NCI-H1092 (cell line): Measurements from ENCODE around the gene PABPN1L.

ENCODE experiments used
- DNase-seq: peaks from one replicate; lab custom pipeline; 2025; lab: John Stamatoyannopoulos, UW

PABPN1L gene

DNA sequence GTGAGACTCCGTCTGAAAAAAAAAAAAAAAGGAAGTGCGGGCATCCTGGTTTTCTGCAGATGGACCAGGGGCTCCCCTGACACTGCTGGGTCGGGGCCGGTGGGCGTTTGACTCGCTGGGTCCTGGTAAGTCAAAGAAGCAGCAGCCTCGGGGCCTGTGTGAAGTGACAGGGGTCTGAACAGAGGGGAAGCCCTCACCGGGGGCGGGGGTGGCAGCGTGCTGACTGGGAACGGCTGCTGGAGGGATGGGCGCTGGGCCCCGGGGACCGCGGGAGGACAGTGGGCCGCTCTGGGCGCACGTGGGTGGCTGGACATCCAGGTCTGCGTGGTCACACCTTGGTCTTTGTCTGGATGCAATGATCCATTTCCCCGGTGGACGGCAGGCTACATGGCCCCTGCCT, 17.9 kb downstream of the PABPN1L start:
- DNase-seq: no peak

DNA sequence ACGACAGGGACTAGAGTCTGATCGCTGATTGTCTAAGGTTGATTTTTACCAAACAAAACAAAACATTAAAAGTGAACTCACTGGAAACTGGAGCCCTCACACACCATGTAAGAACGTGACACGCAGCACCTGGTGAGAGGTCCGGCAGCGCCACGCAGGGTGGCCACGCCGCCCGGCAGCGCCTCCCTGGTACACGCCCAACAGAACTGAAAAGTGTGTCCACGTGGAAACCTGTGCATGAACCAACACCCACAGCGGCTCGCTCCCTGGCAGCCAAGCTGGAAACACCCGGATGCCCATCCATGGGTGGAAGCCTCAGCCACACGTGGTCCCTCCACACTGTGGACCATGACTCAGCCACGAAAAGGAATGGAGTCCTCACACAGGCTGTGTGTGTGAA, 18.8 kb downstream of the PABPN1L start:
- no peak for DNase-seq

DNA sequence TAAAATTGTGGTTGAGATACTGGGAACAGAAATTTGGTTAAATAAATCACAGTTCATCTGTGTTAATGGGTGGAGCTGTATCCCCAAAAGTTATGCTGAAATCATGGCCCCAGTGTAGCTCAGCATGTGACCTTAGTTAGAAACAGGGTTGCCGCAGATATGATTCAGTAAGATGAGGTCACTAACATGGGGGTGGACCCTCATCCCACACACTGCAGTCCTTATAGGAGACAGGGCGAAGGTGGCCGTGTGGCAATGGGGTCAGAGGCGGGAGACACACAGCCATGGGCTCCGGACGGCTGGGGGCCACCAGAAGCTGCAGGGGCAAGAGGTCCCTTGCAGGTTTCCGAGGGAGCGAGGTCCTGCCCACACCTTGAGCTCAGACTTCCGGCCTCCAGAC, 20.4 kb downstream of the PABPN1L start:
- no peak for DNase-seq

DNA sequence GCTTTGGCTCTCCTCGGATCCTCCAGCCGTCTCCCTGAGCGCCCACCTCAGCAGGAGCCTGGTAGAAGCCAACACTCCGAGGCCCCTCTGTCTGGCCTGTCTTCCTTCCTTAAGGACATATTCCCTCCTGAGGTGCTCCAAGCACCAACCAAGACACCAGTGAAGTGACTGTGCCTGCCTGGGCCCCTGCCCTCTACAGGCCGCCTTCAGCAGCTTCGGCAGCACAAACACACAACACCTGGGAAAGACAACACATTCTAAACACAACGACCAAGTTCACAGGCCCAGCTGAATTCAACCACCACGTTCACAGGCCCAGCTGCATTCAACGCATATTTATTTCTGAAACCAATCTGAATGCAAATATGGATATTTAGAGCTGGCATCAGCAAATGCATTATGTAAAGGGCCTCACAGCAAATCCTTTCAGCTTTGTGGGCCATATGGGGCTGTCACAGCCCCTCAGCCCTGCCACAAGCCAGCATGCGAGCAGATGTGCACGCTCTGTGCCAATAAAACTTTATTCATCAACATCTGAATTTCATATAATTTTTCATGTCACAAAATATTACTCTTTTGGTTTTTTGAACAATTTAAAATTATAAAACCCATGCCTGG, 21.9 kb downstream of the PABPN1L start:
- no peak for DNase-seq

DNA sequence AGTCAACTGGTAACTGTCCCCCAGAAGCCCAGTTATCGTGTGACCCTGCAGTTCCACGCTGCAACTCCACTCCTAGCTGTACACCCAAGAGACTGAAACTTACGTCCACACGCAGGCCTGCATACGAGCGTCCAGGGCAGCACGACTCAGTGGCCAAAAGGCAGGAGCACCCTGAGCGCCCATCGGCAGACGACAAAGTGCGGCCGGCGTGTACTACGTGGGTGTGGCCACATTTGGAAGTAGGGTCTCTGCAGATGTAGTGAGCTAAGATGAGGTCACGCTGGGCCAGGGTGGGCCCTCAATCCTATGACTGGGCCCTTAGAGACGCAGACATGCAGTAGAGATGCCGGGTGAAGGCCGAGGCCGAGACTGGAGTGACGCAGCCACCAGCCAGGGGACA, 23.2 kb downstream of the PABPN1L start:
- no peak for DNase-seq

DNA sequence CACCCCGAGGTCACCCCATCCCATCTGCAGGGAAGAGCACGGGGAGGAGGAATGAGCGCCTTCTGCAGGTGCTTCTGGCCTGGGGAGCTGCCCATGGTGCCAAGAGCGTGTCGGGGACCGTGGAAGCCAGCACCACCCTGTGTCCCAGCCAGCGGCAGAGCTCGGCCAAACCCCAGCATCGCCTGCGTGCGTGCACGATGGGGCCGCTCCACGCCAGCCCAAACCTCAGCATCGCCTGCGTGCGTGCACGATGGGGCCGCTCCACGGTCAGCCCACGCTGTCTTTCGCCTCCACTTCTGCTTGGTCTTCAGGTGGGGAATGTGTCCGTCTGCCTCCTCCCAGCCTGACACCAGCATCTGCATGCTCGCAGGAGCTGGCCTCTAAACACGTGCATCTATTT, 23.7 kb downstream of the PABPN1L start:
- no peak for DNase-seq

DNA sequence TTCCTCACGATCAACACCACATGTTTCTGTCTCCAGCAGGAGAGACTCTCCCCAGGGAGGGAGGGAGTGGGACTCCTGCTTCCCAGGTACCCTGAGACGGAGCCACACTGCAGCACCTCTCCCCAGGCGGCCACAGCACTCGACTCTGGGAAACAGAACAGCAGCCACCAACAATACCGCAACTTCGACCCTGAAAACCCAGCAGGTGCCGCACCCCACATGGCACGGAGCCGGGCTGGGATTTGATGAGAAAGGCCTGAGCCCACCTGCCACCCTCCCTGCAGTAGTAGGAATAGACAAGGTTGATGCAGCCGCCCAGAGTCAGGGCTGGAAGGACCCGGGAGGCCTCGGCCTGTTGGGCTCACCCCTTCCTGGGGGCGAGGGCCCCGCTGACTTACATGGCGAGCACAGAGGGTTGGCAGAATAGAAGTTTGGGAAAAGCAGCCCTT, 24.1 kb downstream of the PABPN1L start:
- DNase-seq: no peak

DNA sequence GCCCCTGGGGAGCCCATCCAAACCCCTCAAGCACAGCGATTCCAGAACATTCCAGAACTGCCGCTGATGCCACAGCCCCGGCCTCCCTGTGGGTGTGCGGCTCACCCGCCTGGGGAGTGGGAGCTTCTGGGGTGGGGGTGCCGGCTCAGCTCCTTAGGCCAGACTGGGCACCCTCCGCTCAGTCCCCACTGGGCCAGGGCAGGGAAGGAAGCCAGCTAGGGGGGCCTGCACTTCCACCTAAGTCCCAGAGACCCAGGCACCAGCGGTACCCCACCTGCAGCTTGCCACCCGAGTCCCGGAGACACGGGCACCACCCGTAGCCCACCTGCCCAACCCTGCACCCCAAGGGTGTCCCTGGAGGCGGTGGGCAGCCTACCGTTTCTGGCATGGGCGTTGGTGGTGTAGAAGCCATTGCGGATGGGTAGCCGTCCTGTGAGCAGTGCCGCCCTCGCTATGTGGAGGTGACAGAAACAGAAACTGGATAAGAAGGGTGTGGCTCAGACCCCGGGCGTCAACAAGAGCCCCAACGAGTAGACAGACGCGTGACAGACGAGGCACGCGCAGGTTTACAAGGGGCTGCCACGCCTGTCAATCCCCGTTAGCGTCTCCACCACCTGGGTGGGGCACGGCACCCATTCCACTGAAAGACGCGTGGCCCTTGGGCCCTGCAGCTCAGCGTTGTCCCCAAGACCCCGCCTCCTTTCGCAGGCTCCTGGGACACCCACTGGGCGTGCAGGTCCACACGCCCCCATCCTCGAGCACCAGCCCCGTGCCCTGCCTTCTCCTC, 24.7 kb downstream of the PABPN1L start:
- DNase-seq: no peak

DNA sequence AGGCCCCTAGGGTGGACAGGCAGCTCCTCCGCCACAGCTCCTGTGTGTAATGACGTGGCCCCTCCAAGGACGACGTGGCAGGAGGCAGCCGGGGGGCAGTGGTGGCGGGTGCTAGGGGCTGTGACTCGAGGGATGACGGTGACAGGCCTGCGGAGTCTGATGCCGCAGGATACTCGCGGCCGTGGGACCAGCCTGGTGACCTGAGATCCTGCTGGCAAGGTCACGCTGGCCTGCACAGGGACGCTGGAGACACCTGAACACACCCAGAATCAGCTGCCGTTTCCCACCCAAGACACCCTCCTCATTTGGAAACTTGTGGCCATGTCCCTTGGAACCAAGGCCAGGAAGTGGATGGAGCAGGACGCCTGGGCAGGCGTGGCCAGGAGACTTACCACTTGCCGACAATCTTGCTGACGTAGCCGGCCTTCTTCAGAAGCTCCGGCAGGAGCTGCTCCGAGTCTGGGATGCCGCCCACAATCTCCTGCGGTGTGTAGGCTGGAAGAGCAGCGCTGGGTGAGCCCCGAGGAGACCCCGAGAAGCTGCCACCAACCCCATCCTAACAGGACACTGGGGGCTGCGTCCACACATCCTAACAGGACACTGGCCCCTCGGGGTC, 25.8 kb downstream of the PABPN1L start:
- no peak for DNase-seq

DNA sequence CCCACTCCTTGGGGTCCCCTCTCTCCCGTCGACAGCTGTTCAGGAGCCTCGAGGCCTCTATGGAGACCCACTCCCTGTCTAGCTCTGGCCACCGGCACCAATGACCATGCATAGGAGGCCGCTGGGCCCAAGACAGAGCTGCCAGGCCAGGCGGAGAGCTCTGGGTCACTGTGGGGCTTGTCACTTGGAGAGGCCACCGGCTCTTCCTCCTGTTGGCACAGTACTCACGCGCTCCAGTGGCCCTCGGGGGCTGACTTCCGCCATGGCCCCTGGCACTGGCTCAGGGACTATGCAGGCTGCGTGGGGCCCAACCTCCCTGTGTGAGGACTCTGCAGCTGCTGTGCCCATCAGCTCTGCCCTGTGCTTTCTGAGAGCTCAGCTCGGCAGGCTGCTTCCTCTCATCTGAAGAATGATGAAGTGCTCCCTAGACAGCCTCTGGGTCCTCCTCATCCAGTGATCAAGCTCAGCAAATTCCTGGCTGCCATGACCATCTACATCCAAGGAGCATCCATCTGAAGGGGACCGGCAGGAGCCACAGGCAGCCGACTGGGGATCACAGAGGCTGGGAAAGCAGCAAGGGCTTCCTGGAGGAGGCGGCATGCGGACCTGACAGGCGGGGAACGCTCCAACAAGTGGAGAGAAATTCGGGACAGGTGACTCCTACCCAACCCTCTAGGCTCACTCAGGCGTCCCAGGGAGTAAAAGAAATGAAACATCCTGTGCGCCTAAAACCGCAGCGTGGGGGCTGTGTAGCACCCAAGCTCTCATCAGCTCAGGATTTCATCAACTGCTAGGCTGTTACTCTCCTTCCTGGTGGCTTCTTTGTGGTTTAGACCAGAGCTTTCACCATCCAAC, 26.5 kb downstream of the PABPN1L start:
- DNase-seq: no peak

DNA sequence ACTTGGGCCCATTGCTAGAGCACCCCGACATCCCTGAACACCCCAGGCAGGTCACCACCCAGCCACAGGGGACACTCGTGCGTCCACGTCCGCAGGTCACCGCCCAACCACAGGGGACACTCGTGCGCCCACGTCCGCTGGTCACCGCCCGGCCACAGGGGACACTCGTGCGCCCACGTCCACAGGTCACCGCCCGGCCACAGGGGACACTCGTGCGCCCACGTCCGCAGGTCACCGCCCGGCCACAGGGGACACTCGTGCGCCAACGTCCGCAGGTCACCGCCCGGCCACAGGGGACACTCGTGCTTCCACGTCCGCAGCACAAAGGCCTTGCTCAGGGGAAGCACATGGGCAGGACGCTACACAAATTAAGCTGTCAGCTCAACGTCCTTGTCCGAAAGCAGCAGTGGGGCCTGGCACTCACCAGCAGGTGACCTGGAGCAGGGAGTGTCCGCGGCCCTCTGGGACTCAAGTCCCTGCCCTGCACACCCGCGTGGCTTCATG, 27.4 kb downstream of the PABPN1L start:
- no peak for DNase-seq

DNA sequence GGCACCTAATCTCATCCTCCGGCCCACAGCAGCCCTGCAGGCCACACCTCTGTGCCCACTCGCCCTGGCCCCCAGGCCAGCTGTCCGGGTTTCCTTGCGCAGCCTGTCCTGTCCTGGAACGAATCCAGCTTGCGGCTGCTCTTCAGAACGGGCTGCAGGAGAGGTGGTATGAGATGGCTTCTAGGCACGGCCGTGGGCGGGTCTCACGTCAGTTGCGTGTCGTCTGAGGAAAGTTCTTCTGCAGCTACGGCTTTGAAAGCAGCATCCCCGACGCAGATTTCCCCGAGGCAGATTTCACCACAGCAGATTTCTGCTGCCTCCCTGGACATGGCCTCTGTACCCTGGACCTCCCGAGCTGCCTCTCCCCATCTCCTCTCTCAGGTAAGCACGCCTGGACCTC, 27.9 kb downstream of the PABPN1L start:
- no peak for DNase-seq

DNA sequence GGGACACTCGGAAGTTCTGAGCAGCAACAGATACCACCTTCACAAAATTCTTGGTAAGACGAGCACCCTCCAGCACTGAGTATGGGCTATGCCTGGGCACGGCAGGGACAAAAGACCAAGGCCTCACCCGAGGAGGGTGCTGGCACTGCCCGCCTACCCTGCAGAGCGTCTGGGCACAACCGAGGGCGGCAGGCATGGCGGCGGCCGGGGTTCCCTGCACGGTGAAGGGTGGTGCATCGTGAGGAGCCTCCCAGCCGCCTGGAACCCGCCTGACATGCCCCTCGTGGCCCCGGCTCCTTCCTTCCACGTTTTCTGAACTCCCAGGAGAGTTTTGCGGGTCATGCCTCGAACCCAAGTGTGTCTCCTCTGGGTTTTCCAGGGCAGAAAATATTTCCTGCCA, 28.7 kb downstream of the PABPN1L start:
- DNase-seq: no peak

DNA sequence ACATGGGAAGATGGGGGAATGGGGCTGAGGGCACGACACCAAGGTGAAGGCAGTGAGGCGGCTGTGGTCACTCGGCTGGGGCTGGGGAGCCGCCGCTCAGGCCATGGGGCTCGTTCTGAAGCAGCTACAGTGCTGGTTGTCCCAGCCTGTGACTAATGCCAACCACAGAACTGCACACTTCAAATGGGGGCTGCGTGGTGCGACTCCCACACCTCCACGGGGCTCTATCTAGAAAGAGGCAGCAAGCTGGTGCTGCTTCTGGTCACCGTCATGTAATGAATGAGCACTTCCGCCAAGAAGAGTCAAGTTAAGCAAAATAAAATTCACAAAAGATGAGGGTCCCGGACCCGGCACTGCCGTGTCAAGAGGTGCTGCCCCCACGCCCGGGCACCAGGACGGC, 29.7 kb downstream of the PABPN1L start:
- no peak for DNase-seq

DNA sequence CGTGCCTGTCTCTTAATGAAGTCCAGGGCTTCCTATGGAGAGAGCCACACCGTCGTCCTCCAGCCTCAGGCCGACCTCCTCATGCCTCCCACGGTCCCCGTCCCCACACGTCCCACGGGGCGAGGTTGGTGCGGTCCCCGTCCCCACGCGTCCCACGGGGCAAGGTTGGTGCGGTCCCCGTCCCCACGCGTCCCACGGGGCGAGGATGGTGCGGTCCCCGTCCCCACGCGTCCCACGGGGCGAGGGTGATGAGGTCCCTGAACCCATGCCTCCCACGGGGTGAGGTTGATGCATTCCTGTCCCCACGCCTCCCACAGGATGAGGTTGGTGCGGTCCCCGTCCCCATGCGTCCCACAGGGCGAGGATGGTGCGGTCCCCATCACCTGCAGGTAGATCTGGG, 30.6 kb downstream of the PABPN1L start:
- no peak for DNase-seq

DNA sequence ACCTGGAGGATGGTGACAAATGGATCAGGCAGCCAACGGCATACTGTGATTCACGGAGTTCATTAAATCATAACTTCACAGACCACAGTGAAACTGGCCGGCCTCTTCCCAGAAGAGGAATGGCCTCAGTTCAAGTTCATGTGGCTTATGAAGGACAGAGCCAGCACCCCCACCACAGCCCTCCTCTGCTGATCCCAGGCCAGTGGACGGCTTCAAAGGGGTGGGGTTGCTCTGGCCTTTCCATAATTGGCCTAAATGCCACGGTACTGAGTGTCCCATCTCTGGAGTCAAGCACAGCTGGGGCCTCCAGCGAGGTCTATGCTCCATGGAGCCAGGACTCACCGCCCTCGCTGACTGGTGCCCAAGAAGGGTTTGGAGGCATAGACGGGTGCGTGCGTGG, 31.1 kb downstream of the PABPN1L start:
- DNase-seq: no peak

DNA sequence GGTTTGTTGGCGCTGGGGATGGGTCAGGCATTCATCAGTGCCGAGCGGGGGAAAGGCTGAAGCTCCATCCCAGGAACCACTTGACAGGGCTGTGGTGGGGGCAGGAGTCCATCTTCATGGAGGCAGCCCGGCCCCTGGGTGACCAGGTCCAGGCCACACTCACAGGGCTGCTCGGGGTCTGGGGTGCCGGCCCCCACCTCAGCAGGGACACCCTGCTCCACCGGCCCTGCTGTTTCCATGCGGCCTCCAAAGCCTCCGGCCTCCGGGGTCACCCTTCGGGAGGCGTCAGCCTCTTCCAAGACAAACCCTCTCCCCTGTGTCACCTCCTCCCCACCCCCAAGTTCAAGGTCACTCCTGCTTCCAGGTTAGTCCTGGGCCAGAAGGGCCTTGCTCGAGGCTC, 31.8 kb downstream of the PABPN1L start:
- no peak for DNase-seq

DNA sequence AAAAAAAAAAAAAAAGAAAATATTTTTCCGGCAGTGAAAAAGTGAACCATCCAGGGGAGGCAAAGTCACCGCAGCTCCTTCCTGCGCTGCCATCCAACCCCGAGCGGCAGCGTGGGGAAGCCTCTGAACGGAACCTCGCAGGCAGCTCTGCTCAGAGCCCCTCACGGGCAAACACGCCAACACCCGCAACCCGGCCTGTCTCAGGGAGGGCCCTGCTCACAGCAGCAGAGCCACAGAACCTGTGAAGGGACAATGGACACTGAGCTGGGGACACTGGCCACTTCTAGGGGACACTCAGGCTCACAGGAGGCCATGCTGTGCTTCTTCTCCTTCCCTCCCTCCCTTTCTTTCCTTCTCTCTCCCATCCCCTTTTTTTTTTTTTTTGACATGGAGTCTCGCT, 33.4 kb downstream of the PABPN1L start:
- DNase-seq: no peak

DNA sequence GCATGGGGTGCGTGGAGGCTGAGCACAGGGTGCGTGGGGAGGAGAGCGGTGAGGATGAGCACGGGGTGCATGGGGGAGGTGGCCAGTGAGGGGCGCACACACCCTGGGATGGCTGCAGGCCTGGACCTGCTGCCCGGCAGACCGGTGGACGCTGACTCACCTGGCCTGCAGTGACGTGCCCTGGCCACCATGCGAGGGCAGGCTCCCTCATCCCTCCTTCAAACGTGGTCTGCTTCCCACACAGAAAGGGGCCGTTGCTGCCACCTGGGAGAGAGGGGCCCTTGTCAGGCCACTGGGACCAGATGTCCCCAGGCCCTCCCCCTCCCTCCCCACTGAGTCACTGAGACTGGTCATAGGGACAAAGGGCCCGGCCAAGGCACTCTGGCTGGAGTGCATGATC, 34.6 kb downstream of the PABPN1L start:
- DNase-seq: no peak

DNA sequence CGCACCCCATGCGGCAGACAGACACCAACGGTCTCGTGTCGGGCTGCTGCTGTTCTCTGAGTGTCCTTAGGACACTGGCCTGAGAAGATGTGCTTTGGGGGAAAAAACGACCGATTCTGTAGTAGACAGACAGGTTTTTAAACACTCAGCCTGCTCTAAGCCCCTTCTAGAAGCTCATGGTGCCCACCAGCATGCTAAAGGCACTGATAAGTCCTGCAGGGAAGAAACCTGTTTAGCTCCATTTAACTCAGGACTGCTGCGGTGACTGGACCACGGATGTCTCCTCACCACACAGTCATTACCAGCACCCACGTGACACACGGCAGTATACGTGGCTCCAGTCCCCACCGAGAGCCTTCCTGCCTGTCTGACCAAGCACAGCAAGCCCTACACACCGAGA, 35.7 kb downstream of the PABPN1L start:
- DNase-seq: no peak

DNA sequence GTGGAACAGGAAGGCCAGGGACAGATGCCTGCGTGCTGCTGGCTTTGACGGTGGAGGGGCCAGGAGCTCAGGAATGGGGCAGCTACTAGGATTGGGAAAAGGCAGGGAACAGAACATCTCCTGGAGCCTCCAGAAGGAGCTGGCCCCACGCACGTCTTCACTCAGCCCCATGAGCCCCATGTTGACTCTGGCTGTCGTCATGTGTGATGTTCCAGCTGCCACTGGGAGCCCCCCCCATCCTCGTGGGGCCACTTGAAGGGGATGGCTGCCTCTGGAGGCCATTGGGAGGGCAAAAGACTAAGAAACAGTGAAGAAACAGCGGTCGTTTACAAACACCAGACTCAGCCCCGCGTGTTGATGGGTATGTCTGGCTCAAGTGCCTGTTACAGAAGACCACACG, 36.2 kb downstream of the PABPN1L start:
- no peak for DNase-seq

DNA sequence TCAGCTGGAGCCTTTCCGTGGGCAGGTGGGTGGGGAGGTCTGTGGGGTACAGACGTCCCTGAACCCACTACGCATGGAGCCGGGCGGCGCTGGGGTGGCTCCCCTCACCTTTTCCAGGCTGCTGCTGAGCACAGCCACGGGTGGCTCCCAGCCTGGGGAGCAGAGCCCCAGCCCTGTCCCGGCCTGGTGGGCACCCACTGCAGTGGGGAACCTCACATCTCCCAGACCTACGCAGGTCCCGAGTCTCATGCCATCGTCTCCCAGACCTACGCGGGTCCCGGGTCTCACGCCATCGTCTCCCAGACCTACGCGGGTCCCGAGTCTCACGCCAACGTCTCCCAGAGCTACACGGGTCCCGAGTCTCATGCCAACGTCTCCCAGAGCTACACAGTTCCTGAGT, 37.7 kb downstream of the PABPN1L start:
- DNase-seq: no peak
